Spleen (tissue), 11 donors: Measurements from ENCODE around the gene SPON1. TPM values are rescaled to one million over a fixed set of nuclear protein-coding genes. Genes with fewer than 3 reads are reported as not detected.

Experiments
- DNase-seq: peaks from one replicate; pipeline ENCODE4 v3.0.0-alpha.2; 2020
- H3K27ac ChIP-seq, 8 donors: fragments of 200-600 bp; sonication (generic) in 7 of 8; 1 replicate in 4 of 8; 2 replicates in 4 of 8; pipeline versions ENCODE4 v1.5.0 to v1.8.0; 2016 to 2021; ENCODE audit warnings: inconsistent platforms in 4 of 8, mild to moderate bottlenecking in 4 of 8, moderate library complexity in 1 of 8
- H3K27me3 ChIP-seq, 7 donors: fragments of 200-600 bp; sonication (generic) in 6 of 7; replicated peaks in 1 of 7; 1 replicate in 4 of 7; 2 replicates in 3 of 7; pipeline versions ENCODE4 v1.5.0 to v1.8.0; 2016 to 2021; ENCODE audit warnings: inconsistent platforms in 3 of 7, mild to moderate bottlenecking in 1 of 7
- H3K36me3 ChIP-seq, 6 donors: fragments of 200-600 bp; sonication (generic) in 5 of 6; 1 replicate in 4 of 6; 2 replicates in 2 of 6; pipeline versions ENCODE4 v1.5.0 to v1.8.0; 2016 to 2021; ENCODE audit warnings: inconsistent platforms in 2 of 6
- H3K4me1 ChIP-seq, 6 donors: fragments of 200-600 bp; sonication (generic) in 5 of 6; 1 replicate in 3 of 6; 2 replicates in 3 of 6; pipeline versions ENCODE4 v1.5.0 to v1.8.0; 2016 to 2021; ENCODE audit warnings: inconsistent platforms in 3 of 6
- H3K4me3 ChIP-seq, 8 donors: fragments of 200-600 bp; sonication (generic) in 7 of 8; 1 replicate in 4 of 8; 2 replicates in 4 of 8; pipeline versions ENCODE4 v1.5.0 to v1.8.0; 2016 to 2021; ENCODE audit warnings: inconsistent platforms in 4 of 8, mild to moderate bottlenecking in 4 of 8, moderate library complexity in 2 of 8
- H3K9me3 ChIP-seq, 8 donors: fragments of 200-600 bp; sonication (generic) in 7 of 8; 1 replicate in 4 of 8; 2 replicates in 4 of 8; pipeline versions ENCODE4 v1.5.0 to v1.8.0; 2016 to 2021; ENCODE audit warnings: inconsistent platforms in 4 of 8
- POLR2A ChIP-seq, 3 donors: fragments of 450-650 bp; IDR thresholded peaks; one replicate each; pipeline ENCODE4 v1.5.1; 2017; ENCODE audit warnings: antibody characterized with exemption in 3 of 3, mild to moderate bottlenecking in 1 of 3
- POLR2AphosphoS5 ChIP-seq, 3 donors: sonication (generic); formaldehyde crosslinking; IDR thresholded peaks; one replicate each; pipeline ENCODE4 v1.5.1; 2017; ENCODE audit warnings: antibody characterized with exemption in 3 of 3
- WGBS, 5 donors: extraction: QIAGEN DNeasy Blood & Tissue Kit in 3 of 5; methylation state at CpG; one replicate each; pipeline versions ENCODE4 v1.1.5 to v1.1.7; 2013 to 2018; 5-methylcytosine and 5-hydroxymethylcytosine counted together
- intact Hi-C: fragments of 100-400 bp; cut with DNase I; formaldehyde crosslinking; loops from one replicate; pipeline ENCODE4 v1.15.0; 2023; ENCODE audit warnings: low total_unique reads
- polyA plus RNA-seq, 3 donors: library from polyadenylated mRNA; stranded (reverse); fragments of 200-250 nt; gene quantifications; one replicate each; pipeline ENCODE4 v1.2.1, GENCODE V29; 2013
- total RNA-seq, 7 donors: library from RNA; depleted of rRNA in 3 of 7; stranded (reverse); fragments of >200 nt in 3 of 7; fragmentation: NEBNext Ultra II Directional in 4 of 7; extraction: Animal tissue kit (Norgen Biotek cat#: 25700) in 4 of 7; gene quantifications; one replicate each; pipeline versions ENCODE4 v1.1.0 to v1.2.1, GENCODE V29; 2016 to 2021
- TF ChIP-seq, protein P1 (sequence below), 11 experiments: fragments of 200-600 bp in 7 of 11; fragments of 450-650 bp in 4 of 11; sonication (generic) in 4 of 11; IDR thresholded peaks in 8 of 11; conservative IDR thresholded peaks in 3 of 11; 1 replicate in 7 of 11; 2 replicates in 4 of 11; pipeline versions ENCODE4 v1.4.0 to v1.8.0; 2016 to 2021; ENCODE audit warnings: antibody characterized with exemption in 11 of 11, inconsistent platforms in 4 of 11, mild to moderate bottlenecking in 1 of 11
- donor health status: healthy with polysubstance abuse.
- donor health status: DM: no; HTN: no; CAD: no; lungs with moderate emphysema.
- donor health status: DM: no; HTN: no; CAD: no.
- donor health status: Bipolar disorder and iron deficiency.
- donor health status: healthy.
- donor health status: DM: no; HTN: no; CAD: no.
- donor health status: DM: yes; HTN: yes; CAD: no.

Gene SPON1
- total and polyA plus RNA-seq, 10 donors, result 0.72 to 99.2 (median 10.1) TPM

- no peaks in the 10 kb centered on the region for H3K27me3 ChIP-seq
- no peak overlapping the region for H3K4me3 ChIP-seq
- H3K9me3 ChIP-seq, result no peaks in the 10 kb centered on the region
- 16 to 32% (median 22%) methylated on average over 8 of the region's 8 CpGs for WGBS, 5 donors
- H3K36me3 ChIP-seq, result no peaks in the 10 kb centered on the region
- no peak for TF ChIP-seq POLR2A (IDR thresholded peaks at IDR 0.05)
- no peak for TF ChIP-seq POLR2AphosphoS5 (IDR thresholded peaks at IDR 0.05)
- intact Hi-C loops, result no loop called here
- peaks cover 0 to 6% (median 0%) of the 10 kb centered on the region in 6 donors for H3K4me1 ChIP-seq
- no peak for DNase-seq
- H3K27ac ChIP-seq, result no peak overlapping the region
Observed at GRCh38 chr11:14065141-14065540, 102.6 kb downstream of the SPON1 start.

GRCh38 chr11:14065681-14066080 is 103.2 kb downstream of the SPON1 start:
- TF ChIP-seq, protein P1, sequence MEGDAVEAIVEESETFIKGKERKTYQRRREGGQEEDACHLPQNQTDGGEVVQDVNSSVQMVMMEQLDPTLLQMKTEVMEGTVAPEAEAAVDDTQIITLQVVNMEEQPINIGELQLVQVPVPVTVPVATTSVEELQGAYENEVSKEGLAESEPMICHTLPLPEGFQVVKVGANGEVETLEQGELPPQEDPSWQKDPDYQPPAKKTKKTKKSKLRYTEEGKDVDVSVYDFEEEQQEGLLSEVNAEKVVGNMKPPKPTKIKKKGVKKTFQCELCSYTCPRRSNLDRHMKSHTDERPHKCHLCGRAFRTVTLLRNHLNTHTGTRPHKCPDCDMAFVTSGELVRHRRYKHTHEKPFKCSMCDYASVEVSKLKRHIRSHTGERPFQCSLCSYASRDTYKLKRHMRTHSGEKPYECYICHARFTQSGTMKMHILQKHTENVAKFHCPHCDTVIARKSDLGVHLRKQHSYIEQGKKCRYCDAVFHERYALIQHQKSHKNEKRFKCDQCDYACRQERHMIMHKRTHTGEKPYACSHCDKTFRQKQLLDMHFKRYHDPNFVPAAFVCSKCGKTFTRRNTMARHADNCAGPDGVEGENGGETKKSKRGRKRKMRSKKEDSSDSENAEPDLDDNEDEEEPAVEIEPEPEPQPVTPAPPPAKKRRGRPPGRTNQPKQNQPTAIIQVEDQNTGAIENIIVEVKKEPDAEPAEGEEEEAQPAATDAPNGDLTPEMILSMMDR (IDR thresholded peaks at IDR 0.05 in 8 of 11, conservative IDR thresholded peaks at IDR 0.05 in 3 of 11), result no peak
- no peak for TF ChIP-seq POLR2AphosphoS5 (IDR thresholded peaks at IDR 0.05)
- TF ChIP-seq POLR2A (IDR thresholded peaks at IDR 0.05), result no peak
- Histone ChIP-seq H3K27ac (no peak overlapping the region), H3K4me1 (peaks cover 0 to 6% (median 0%) of the 10 kb centered on the region in 6 donors), H3K27me3 (no peaks in the 10 kb centered on the region), H3K4me3 (no peak overlapping the region), H3K36me3 (no peaks in the 10 kb centered on the region), H3K9me3 (no peaks in the 10 kb centered on the region)
- intact Hi-C loops, result no loop called here
- no peak for DNase-seq
- WGBS, 5 donors, result 50 to 75% (median 62%) methylated on average over 1 of the region's 1 CpG

- Histone ChIP-seq H3K27me3 (no peaks in the 10 kb centered on the region), H3K4me3 (no peak overlapping the region), H3K4me1 (peaks cover 0 to 6% (median 0%) of the 10 kb centered on the region in 6 donors), H3K9me3 (no peaks in the 10 kb centered on the region), H3K36me3 (no peaks in the 10 kb centered on the region), H3K27ac (no peak overlapping the region)
- intact Hi-C loops, result no loop called here
- DNase-seq, result no peak
- WGBS, 5 donors, result 66 to 91% (median 79%) methylated on average over 3 of the region's 3 CpGs
- TF ChIP-seq POLR2AphosphoS5 (IDR thresholded peaks at IDR 0.05), result no peak
- TF ChIP-seq POLR2A (IDR thresholded peaks at IDR 0.05), result no peak
- TF ChIP-seq, protein P1 (IDR thresholded peaks at IDR 0.05 in 8 of 11, conservative IDR thresholded peaks at IDR 0.05 in 3 of 11), result no peak
Observed at GRCh38 chr11:14067686-14068085, 105.2 kb downstream of the SPON1 start.

GRCh38 chr11:14070896-14071295 is 108.4 kb downstream of the SPON1 start:
- TF ChIP-seq POLR2A (IDR thresholded peaks at IDR 0.05), result no peak
- TF ChIP-seq, protein P1 (IDR thresholded peaks at IDR 0.05 in 8 of 11, conservative IDR thresholded peaks at IDR 0.05 in 3 of 11), result no peak
- Histone ChIP-seq H3K4me1 (peaks cover 0 to 14% (median 0%) of the 10 kb centered on the region in 6 donors), H3K4me3 (no peak overlapping the region), H3K27me3 (no peaks in the 10 kb centered on the region), H3K36me3 (no peaks in the 10 kb centered on the region), H3K27ac (no peak overlapping the region), H3K9me3 (no peaks in the 10 kb centered on the region)
- intact Hi-C loops, result no loop called here
- DNase-seq, result no peak
- 92 to 100% (median 96%) methylated on average over 1 of the region's 1 CpG for WGBS, 5 donors
